T follicular helper cell (primary cell): ENCODE data around the gene SNCAIP.

Experiments used
- DNase-seq: peaks from one replicate; pipeline ENCODE4 v3.0.0-alpha.2; 2020; ENCODE audit warnings: low read depth

SNCAIP gene

DNA sequence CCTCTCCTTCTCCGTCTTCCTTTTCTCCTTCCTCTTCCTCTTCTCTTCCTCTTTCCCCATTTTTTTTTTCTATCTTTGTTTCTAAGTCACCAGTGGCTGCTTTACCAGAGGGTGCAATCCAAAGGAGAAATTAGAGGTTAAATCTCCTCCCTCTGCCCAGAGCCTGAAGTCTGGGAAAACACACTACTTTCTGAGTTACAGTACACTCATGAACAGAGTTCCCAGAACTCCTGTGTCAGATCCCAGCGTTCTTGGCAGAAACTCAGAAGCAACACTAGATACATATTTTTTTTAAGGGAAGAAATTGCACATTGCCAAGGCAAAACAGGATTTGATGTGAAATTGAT lies 189.0 kb downstream of the SNCAIP start:
- DNase-seq: no peak

DNA sequence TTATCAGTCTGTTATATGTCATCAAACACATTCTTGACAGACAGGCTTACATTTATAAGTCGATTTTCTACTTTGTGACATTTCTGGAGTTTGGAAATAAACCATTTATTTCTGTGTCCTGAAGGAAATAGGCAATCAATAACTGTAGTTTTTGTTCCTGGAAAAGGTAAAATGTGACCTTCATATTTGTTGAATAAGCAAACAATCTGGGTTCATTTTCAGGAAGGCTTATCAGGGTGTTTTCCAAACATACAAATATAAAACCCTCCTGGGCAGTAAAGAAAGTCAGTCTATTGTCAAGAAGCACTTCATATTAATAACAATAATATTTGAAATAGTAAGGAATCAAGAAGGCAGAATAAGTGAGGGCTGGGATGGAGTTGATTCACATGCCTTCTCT lies 195.0 kb downstream of the SNCAIP start:
- no peak for DNase-seq

DNA sequence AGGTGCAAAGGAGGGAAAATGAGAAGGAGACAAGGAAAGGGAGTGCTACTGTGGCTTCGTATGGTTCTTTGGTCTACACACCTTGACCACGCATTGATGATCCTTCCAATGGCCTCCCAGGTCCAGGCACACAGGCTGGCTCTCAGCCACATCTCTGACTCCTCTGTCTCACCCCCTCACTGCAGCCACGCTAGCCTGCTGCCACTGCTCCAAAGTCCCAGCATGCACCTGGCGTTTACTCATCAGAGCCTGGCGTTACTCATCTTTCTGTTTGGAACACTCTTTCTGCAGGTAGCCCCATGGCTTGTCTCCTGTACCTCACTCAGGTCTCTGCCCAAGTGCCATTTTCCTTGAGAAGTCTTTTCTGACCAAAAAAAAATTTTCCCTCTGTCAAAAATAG lies 195.5 kb downstream of the SNCAIP start:
- no peak for DNase-seq

DNA sequence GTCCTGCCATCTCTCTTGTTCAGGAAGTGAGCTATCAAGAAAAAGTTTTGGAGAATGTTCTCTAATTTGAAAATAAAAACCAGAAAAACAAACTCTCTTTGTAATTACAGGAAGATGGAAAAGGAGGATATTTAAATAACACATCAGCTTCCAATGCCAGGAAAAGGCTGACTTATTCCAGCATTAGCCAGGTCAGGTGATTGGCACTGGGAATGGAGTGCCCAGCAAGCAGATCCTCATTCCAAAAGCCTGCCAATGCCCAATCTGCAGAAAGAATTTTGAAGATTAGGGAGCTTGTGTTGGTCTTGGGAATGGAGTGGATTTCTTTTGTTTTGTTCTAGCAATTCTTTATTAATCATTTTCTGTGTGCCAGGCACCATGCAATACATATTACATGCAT lies 196.6 kb downstream of the SNCAIP start:
- DNase-seq: no peak
